ENCODE data around the gene HELZ. TPM values are rescaled to one million over a fixed set of nuclear protein-coding genes. Genes with fewer than 3 reads are reported as not detected.

Gene HELZ
- total RNA-seq, 1 experiment from 2014 or later, result 49.8 TPM

DNA sequence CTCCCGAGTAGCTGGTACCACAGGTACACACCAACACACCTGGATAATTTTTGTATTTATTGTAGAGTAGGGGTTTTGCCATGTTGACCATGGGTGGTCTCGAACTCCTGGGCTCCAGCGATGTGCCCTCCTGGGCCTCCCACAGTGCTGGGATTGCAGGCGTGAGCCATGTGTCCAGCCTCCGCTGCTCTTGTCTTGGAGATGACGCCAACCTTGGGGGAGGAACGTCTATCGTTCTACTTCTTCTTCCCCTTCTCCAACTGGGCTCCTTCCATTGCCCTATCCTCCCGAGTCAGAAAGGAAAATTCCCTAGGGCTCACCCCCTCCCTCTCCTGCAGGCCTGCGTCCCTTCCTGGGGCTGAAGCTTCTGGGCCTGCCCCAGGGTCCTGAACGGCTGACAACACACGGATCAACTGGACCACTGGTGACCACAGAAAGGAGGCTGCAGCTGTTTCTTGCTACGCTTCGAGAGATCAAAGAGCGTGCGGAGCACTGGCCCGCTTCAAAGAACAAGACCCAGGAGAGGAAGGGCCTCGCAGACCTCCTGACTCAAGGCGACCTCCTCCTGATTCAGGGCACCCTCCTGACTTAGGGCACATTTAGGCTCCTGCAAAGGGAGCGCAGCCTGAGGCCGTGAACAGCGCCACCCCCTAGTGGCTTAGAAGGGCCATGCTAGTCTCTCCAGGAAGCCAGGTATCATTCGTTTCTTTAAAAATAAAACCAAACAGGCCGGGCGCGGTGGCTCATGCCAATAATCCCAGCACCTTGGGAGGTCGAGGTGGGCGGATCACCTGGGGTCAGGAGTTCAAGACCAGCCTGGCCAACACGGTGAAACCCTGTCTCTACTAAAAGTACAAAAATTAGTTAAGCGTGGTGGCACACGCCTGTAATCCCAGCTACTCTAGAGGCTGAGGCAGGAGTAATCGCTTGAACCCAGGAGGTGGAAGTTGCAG, 48.5 kb upstream of the HELZ start:
- H3K14ac ChIP-seq (ENCODE audit: insufficient read depth, low read length), result no peak overlapping the region
- H3K27me3 ChIP-seq (ENCODE audit: insufficient read depth, low read length), result no peaks in the 10 kb centered on the region
- H2BK120ac ChIP-seq (ENCODE audit: low read depth, low read length, poor library complexity, severe bottlenecking), result no peak overlapping the region
- no peak overlapping the region for H3K23ac ChIP-seq (ENCODE audit: insufficient read length, low read depth, low read length)
- no peak overlapping the region for H2BK15ac ChIP-seq (ENCODE audit: low read depth, low read length)
- H4K8ac ChIP-seq (replicated peaks; ENCODE audit: insufficient read length, low read depth, low read length), result no peak overlapping the region
- Mint-ChIP-seq H3K4me1 (peaks cover 12 to 14% of the 10 kb centered on the region in 2 experiments), H3K27ac (no peak overlapping the region; a peak in 1 of 7 replicates), H3K4me3 (no peak overlapping the region), H3K36me3 (ENCODE audit: insufficient read depth in 1 of 3, low read depth in 3 of 3) (no peaks in the 10 kb centered on the region; a peak in 1 of 7 replicates), H3K27me3 (ENCODE audit: low read depth) (peaks cover 2% of the 10 kb centered on the region; the same call in 1 of the 2 replicates), H3K9me3 (no peaks in the 10 kb centered on the region; a peak in 1 of 5 replicates)
- H3K56ac ChIP-seq (ENCODE audit: insufficient read length, low read depth, low read length), result no peak overlapping the region
- H3K4ac ChIP-seq (ENCODE audit: low read depth, low read length), result no peak overlapping the region
- no peak overlapping the region for H2BK12ac ChIP-seq (ENCODE audit: insufficient read length, low read depth, low read length)
- H3K4me2 ChIP-seq (ENCODE audit: insufficient read depth, insufficient read length, low read length), result no peak overlapping the region
- no peak overlapping the region for H3K9ac ChIP-seq (ENCODE audit: extremely low read depth, insufficient read length, low read length)
- H4K20me1 ChIP-seq (ENCODE audit: control insufficient read depth, insufficient read depth, insufficient read length), result no peaks in the 10 kb centered on the region
- no CpG with 5 or more reads among the region's 32 CpGs for WGBS (ENCODE audit: extremely low coverage, insufficient read length, low lambda C conversion rate)
- DNase-seq, result peak; percentile 93
- H2BK5ac ChIP-seq (ENCODE audit: insufficient read length, low read length), result no peak overlapping the region
- no peaks in the 10 kb centered on the region for H3K23me2 ChIP-seq (ENCODE audit: insufficient read length, low read depth, low read length, poor library complexity, severe bottlenecking)
- H2BK20ac ChIP-seq (ENCODE audit: low read depth, low read length, poor library complexity, severe bottlenecking), result no peak overlapping the region
- no peak overlapping the region for H4K5ac ChIP-seq (ENCODE audit: insufficient read length, low read depth, low read length)
- no peak overlapping the region for H3T11ph ChIP-seq (ENCODE audit: low read length)
- TF ChIP-seq, protein P1, sequence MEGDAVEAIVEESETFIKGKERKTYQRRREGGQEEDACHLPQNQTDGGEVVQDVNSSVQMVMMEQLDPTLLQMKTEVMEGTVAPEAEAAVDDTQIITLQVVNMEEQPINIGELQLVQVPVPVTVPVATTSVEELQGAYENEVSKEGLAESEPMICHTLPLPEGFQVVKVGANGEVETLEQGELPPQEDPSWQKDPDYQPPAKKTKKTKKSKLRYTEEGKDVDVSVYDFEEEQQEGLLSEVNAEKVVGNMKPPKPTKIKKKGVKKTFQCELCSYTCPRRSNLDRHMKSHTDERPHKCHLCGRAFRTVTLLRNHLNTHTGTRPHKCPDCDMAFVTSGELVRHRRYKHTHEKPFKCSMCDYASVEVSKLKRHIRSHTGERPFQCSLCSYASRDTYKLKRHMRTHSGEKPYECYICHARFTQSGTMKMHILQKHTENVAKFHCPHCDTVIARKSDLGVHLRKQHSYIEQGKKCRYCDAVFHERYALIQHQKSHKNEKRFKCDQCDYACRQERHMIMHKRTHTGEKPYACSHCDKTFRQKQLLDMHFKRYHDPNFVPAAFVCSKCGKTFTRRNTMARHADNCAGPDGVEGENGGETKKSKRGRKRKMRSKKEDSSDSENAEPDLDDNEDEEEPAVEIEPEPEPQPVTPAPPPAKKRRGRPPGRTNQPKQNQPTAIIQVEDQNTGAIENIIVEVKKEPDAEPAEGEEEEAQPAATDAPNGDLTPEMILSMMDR (conservative IDR thresholded peaks at IDR 0.05), result peak; percentile 90
- H3K9me3 ChIP-seq (ENCODE audit: control insufficient read depth, low read depth, low read length), result no peaks in the 10 kb centered on the region
- no peak overlapping the region for H4K91ac ChIP-seq (ENCODE audit: insufficient read length, low read depth, low read length)
- no peak overlapping the region for H2AFZ ChIP-seq (ENCODE audit: low read length)
- no peaks in the 10 kb centered on the region for H3K79me2 ChIP-seq (ENCODE audit: insufficient read depth, low read length)
- no peak overlapping the region for H3K27ac ChIP-seq (ENCODE audit: insufficient read length, low read depth, low read length)
- H3K18ac ChIP-seq (ENCODE audit: insufficient read length, low read depth, low read length), result no peak overlapping the region
- no peaks in the 10 kb centered on the region; the same call in 1 of the 2 replicates for H3K4me1 ChIP-seq (ENCODE audit: insufficient read depth, low read length)
- H3K79me1 ChIP-seq (ENCODE audit: insufficient read depth, low read depth, low read length, poor library complexity, severe bottlenecking), result no peaks in the 10 kb centered on the region
- H2AK5ac ChIP-seq (ENCODE audit: insufficient read length, low read length), result no peak overlapping the region

All from H9 (cell line).